ENCODE results near the gene PROB1. TPM values are rescaled to one million over a fixed set of nuclear protein-coding genes. Genes with fewer than 3 reads are reported as not detected.
A peak's percentile ranks its signal among the peaks of the same experiment; 100 is the strongest.

PROB1 gene
- total RNA-seq, 4 donors from 2014 or later = 0.18 to 0.94 (median 0.84) TPM

GRCh38 chr5:139435676-139436075 is 40.8 kb upstream of the PROB1 start:
- DNase-seq = peak in 1 of 3 donors; percentile 37
- Histone ChIP-seq H3K4me1 (peaks cover 0 to 11% (median 2%) of the 10 kb centered on the region in 4 donors), H3K9me3 (no peaks in the 10 kb centered on the region), H3K4me3 (no peak overlapping the region), H3K27me3 (no peaks in the 10 kb centered on the region), H3K27ac (no peak overlapping the region), H3K36me3 (no peaks in the 10 kb centered on the region)
- TF ChIP-seq CTCF (IDR thresholded peaks at IDR 0.05) (no peak), POLR2A (IDR thresholded peaks at IDR 0.05) (no peak)

GRCh38 chr5:139431706-139432105 is 36.8 kb upstream of the PROB1 start:
- no peak for DNase-seq
- Histone ChIP-seq H3K4me1 (no peaks in the 10 kb centered on the region), H3K27me3 (no peaks in the 10 kb centered on the region), H3K4me3 (no peak overlapping the region), H3K36me3 (peaks cover 0 to 10% (median 0%) of the 10 kb centered on the region in 3 donors), H3K27ac (no peak overlapping the region), H3K9me3 (no peaks in the 10 kb centered on the region)
- TF ChIP-seq POLR2A (IDR thresholded peaks at IDR 0.05) = no peak
- no peak for TF ChIP-seq CTCF (IDR thresholded peaks at IDR 0.05)

- no peak for DNase-seq
- TF ChIP-seq CTCF (IDR thresholded peaks at IDR 0.05) (no peak), POLR2A (IDR thresholded peaks at IDR 0.05) (no peak)
- no peak overlapping the region for H3K4me3 ChIP-seq
- no peak overlapping the region for H3K27ac ChIP-seq
- peaks cover 0 to 21% (median 0%) of the 10 kb centered on the region in 3 donors for H3K36me3 ChIP-seq
- no peaks in the 10 kb centered on the region for H3K27me3 ChIP-seq
- no peaks in the 10 kb centered on the region for H3K9me3 ChIP-seq
- H3K4me1 ChIP-seq = no peaks in the 10 kb centered on the region
Observed at GRCh38 chr5:139430015-139430414, 35.1 kb upstream of the PROB1 start.

- Histone ChIP-seq H3K27ac (no peak overlapping the region), H3K4me3 (no peak overlapping the region), H3K9me3 (no peaks in the 10 kb centered on the region), H3K36me3 (peaks cover 0 to 22% (median 0%) of the 10 kb centered on the region in 3 donors), H3K4me1 (no peaks in the 10 kb centered on the region), H3K27me3 (no peaks in the 10 kb centered on the region)
- DNase-seq = no peak
- TF ChIP-seq CTCF (IDR thresholded peaks at IDR 0.05) (no peak), POLR2A (IDR thresholded peaks at IDR 0.05) (no peak)
Observed at GRCh38 chr5:139426203-139426885, 31.4 kb upstream of the PROB1 start.

- Histone ChIP-seq H3K4me1 (no peaks in the 10 kb centered on the region), H3K27me3 (no peaks in the 10 kb centered on the region), H3K27ac (no peak overlapping the region), H3K4me3 (no peak overlapping the region), H3K9me3 (no peaks in the 10 kb centered on the region), H3K36me3 (peaks cover 0 to 22% (median 0%) of the 10 kb centered on the region in 3 donors)
- no peak for TF ChIP-seq POLR2A (IDR thresholded peaks at IDR 0.05)
- no peak for TF ChIP-seq CTCF (IDR thresholded peaks at IDR 0.05)
- DNase-seq = no peak
Observed at GRCh38 chr5:139425497-139425896, 30.6 kb upstream of the PROB1 start.

Measured in Peyer's patch (tissue), 4 donors.